NK-92 (cell line): Measurements from ENCODE around the gene BAG5.
"Not testable (repeated sequence)": the region's sequence is repeated elsewhere in the genome, so short reads cannot be mapped to it uniquely, and the experiment has no call there.

Experiments
- DNase-seq: peaks from one replicate; lab custom pipeline; 2025; ENCODE audit not compliant: unreplicated experiment; lab: John Stamatoyannopoulos, UW

The BAG5 gene

GRCh38 chr14:103525430-103526246 is 36.8 kb downstream of the BAG5 start:
- DNase-seq: not testable (repeated sequence)

- no peak for DNase-seq
These were observed 38.2 kb downstream of the BAG5 start for GRCh38 chr14:103524002-103524935.

GRCh38 chr14:103523575-103523954 is 38.9 kb downstream of the BAG5 start:
- no peak for DNase-seq

- DNase-seq: no peak
These were observed 39.5 kb downstream of the BAG5 start, which contains the start of gene CKB for GRCh38 chr14:103522649-103523574. Gene CKB (minus strand): TSS chr14:103522830. CDS start chr14:103522493, 337 bp downstream.

GRCh38 chr14:103521951-103522563 is 40.4 kb downstream of the BAG5 start:
- no peak for DNase-seq

GRCh38 chr14:103521438-103521950 is 41.0 kb downstream of the BAG5 start:
- no peak for DNase-seq

GRCh38 chr14:103520657-103521437 is 41.6 kb downstream of the BAG5 start:
- DNase-seq: no peak

- DNase-seq: no peak
These were observed 42.2 kb downstream of the BAG5 start for GRCh38 chr14:103520269-103520656.

GRCh38 chr14:103519837-103520212 is 42.6 kb downstream of the BAG5 start:
- DNase-seq: no peak

GRCh38 chr14:103519043-103519836 is 43.2 kb downstream of the BAG5 start:
- DNase-seq: no peak

GRCh38 chr14:103518422-103519042 is 43.9 kb downstream of the BAG5 start:
- DNase-seq: no peak

GRCh38 chr14:103517721-103518421 is 44.6 kb downstream of the BAG5 start:
- DNase-seq: no peak

- DNase-seq: no peak
These were observed 45.3 kb downstream of the BAG5 start for GRCh38 chr14:103517174-103517566.

GRCh38 chr14:103516426-103517173 is 45.9 kb downstream of the BAG5 start:
- no peak for DNase-seq

- DNase-seq: no peak
These were observed 47.6 kb downstream of the BAG5 start for GRCh38 chr14:103514596-103515421.
